HepG2 (cell line): Measurements from ENCODE around the gene ELL3. TPM values are rescaled to one million over a fixed set of nuclear protein-coding genes. Genes with fewer than 3 reads are reported as not detected.
"Not testable (repeated sequence)": the region's sequence is repeated elsewhere in the genome, so short reads cannot be mapped to it uniquely, and the experiment has no call there.

Source experiments
- ATAC-seq: fragments of 200-7000 bp; cut with Tn5 transposase; 3 replicates; pipeline ENCODE4 v1.9.1; 2020; ENCODE audit warnings: mild to moderate bottlenecking, moderate library complexity
- BruUV-seq: library from RNA; stranded (reverse); fragments of 400-500 nt; replicated peaks from 2 replicates; lab custom pipeline; 2021; lab: Mats Ljungman, UMichigan
- CTCF ChIA-PET: fragments of 300-600 bp; formaldehyde crosslinking; extraction: SDS; loops from one replicate; lab custom pipeline; 2021; ENCODE audit warnings: low total read pairs, inconsistent platforms, low intra/inter-chr PET ratio; lab: Yijun Ruan, JAX
- POLR2A ChIA-PET: fragments of 350-600 bp; sonication (Branson Sonifier 250); formaldehyde crosslinking; loops from one replicate; lab custom pipeline; 2020; ENCODE audit warnings: antibody characterized with exemption, inconsistent platforms; lab: Yijun Ruan, JAX
- DNase-seq: peaks from one replicate; pipeline ENCODE4 v3.0.0-alpha.2; 2015; ENCODE audit warnings: low spot score
- FAIRE-seq: peaks from 3 replicates; lab custom pipeline; 2011; peaks lifted over from hg19 to GRCh38; lab: Jason Lieb, UNC
- H2AFZ ChIP-seq: one replicate; pipeline ENCODE4 v1.6.1; 2011; ENCODE audit warnings: low read length, inconsistent platforms
- H3K27ac ChIP-seq: fragments of 300-600 bp; 3 replicates; pipeline ENCODE4 v1.8.0; 2011; ENCODE audit warnings: mixed run types, mild to moderate bottlenecking, mixed read lengths, low read length, inconsistent platforms; ENCODE audit not compliant: insufficient read depth; ENCODE audit errors: extremely low read length
- H3K27me3 ChIP-seq, 2 experiments: fragments of 200-600 bp in 1 of 2; 2 replicates in 1 of 2; 3 replicates in 1 of 2; pipeline versions ENCODE4 v1.6.0 to v1.8.0; 2011; ENCODE audit warnings: low read length in 2 of 2, mild to moderate bottlenecking in 2 of 2, moderate library complexity in 2 of 2, inconsistent platforms in 1 of 2; ENCODE audit not compliant: insufficient read depth in 2 of 2, control insufficient read depth in 1 of 2
- H3K36me3 ChIP-seq, 2 experiments: fragments of 200-600 bp in 1 of 2; replicated peaks in 1 of 2; 2 replicates in 1 of 2; 3 replicates in 1 of 2; pipeline versions ENCODE4 v1.5.1 to v1.8.0; 2011; ENCODE audit warnings: low read length in 2 of 2, inconsistent platforms in 1 of 2; ENCODE audit not compliant: insufficient read depth in 2 of 2, control insufficient read depth in 1 of 2
- H3K4me1 ChIP-seq: 2 replicates; pipeline ENCODE4 v1.5.1; 2012; ENCODE audit warnings: low read length, inconsistent platforms; ENCODE audit not compliant: insufficient read depth
- H3K4me2 ChIP-seq: 2 replicates; pipeline ENCODE4 v1.6.0; 2011; ENCODE audit warnings: low read depth, low read length, inconsistent platforms
- H3K4me3 ChIP-seq, 3 experiments: fragments of 200-600 bp in 1 of 3; sonication (generic), shearing (Covaris generic) in 1 of 3; replicated peaks in 1 of 3; 2 replicates each; pipeline ENCODE4 v1.5.1; 2011 to 2016; ENCODE audit warnings: low read length in 3 of 3, inconsistent platforms in 2 of 3, low read depth in 2 of 3, mild to moderate bottlenecking in 2 of 3, control low read depth in 1 of 3, mixed read lengths in 1 of 3; ENCODE audit not compliant: insufficient read depth in 1 of 3
- H3K79me2 ChIP-seq: one replicate; pipeline ENCODE4 v1.6.1; 2011; ENCODE audit warnings: low read length, inconsistent platforms; ENCODE audit not compliant: insufficient read depth
- H3K9ac ChIP-seq: 2 replicates; pipeline ENCODE4 v1.6.0; 2011; ENCODE audit warnings: mild to moderate bottlenecking, low read depth, low read length, inconsistent platforms; ENCODE audit not compliant: insufficient read depth
- H3K9me3 ChIP-seq: 2 replicates; pipeline ENCODE4 v1.5.1; 2012; ENCODE audit warnings: mild to moderate bottlenecking, low read length
- H4K20me1 ChIP-seq: 2 replicates; pipeline ENCODE4 v1.6.0; 2011; ENCODE audit warnings: inconsistent platforms, mild to moderate bottlenecking, low read length, moderate library complexity; ENCODE audit not compliant: insufficient read depth
- FOSL1 ChIP-seq: sonication (generic); formaldehyde crosslinking; IDR thresholded peaks from 2 replicates; pipeline ENCODE4 v1.9.0; 2021; ENCODE audit warnings: missing genetic modification reagents, borderline replicate concordance
- MBD4 ChIP-seq: IDR thresholded peaks from 2 replicates; pipeline ENCODE4 v1.6.1; 2012; ENCODE audit warnings: low read length, inconsistent platforms, borderline replicate concordance
- MXI1 ChIP-seq: IDR thresholded peaks from 3 replicates; pipeline ENCODE4 v1.6.1; 2012; ENCODE audit warnings: low read depth, low read length, inconsistent platforms, borderline replicate concordance
- MYNN ChIP-seq: sonication (generic); formaldehyde crosslinking; IDR thresholded peaks from 2 replicates; pipeline ENCODE4 v1.4.0; 2020; ENCODE audit warnings: mild to moderate bottlenecking, low read depth, missing genetic modification reagents
- NONO ChIP-seq, 2 experiments: fragments of 450-650 bp in 1 of 2; sonication (generic) in 1 of 2; formaldehyde crosslinking in 1 of 2; IDR thresholded peaks in 1 of 2; conservative IDR thresholded peaks in 1 of 2; 2 replicates each; pipeline versions ENCODE4 v1.6.1 to v1.8.0; 2017 to 2022; ENCODE audit warnings: mild to moderate bottlenecking in 1 of 2, missing genetic modification reagents in 1 of 2, moderate library complexity in 1 of 2
- SOX6 ChIP-seq, 2 experiments: fragments of 450-650 bp in 1 of 2; sonication (generic) in 1 of 2; formaldehyde crosslinking in 1 of 2; IDR thresholded peaks; 2 replicates each; pipeline versions ENCODE4 v1.4.0 to v1.6.1; 2017 to 2020; ENCODE audit warnings: antibody characterized with exemption in 1 of 2, mild to moderate bottlenecking in 1 of 2, missing genetic modification reagents in 1 of 2
- ZMYM4 ChIP-seq: sonication (generic); formaldehyde crosslinking; IDR thresholded peaks from 2 replicates; pipeline ENCODE4 v1.8.1; 2023; ENCODE audit warnings: mild to moderate bottlenecking, missing genetic modification reagents
- WGBS: methylation state at CpG from one replicate; pipeline ENCODE4 v1.1.6; 2017; ENCODE audit warnings: low lambda C conversion rate; 5-methylcytosine and 5-hydroxymethylcytosine counted together
- in situ Hi-C: cut with HindIII; loops from 2 replicates; pipeline ENCODE4 v1.10.0; 2017; ENCODE audit warnings: low pct_unique_long_range_greater_than_20kb; ENCODE audit not compliant: extremely low pct_ligation_motif_present
- intact Hi-C: fragments of 100-400 bp; cut with micrococcal nuclease; formaldehyde crosslinking; loops from one replicate; pipeline ENCODE4 v1.10.0; 2022; ENCODE audit not compliant: unreplicated experiment
- polyA plus RNA-seq, 8 experiments: library from polyadenylated mRNA; depleted of rRNA in 3 of 8; stranded (reverse) in 7 of 8; unstranded in 1 of 8; fragments of >200 nt; fragmentation: Illumina TruSeq in 4 of 8; extraction: Trizol in 4 of 8; gene quantifications; 2 replicates each; pipeline versions ENCODE4 v1.2.1 to v1.2.3, GENCODE V29; 2011 to 2016; ENCODE audit warnings: low read depth in 4 of 8, missing spikeins in 1 of 8, mixed read lengths in 1 of 8; ENCODE audit not compliant: insufficient read depth in 1 of 8
- total RNA-seq, 5 experiments: library from RNA; depleted of rRNA; stranded (reverse); fragments of >200 nt; fragmentation: Illumina TruSeq; extraction: Trizol; gene quantifications; 2 replicates each; pipeline ENCODE4 v1.2.3, GENCODE V29; 2016; ENCODE audit warnings: low read depth in 1 of 5
- TF ChIP-seq, protein P1 (sequence below): sonication (generic); formaldehyde crosslinking; IDR thresholded peaks from 2 replicates; pipeline ENCODE4 v1.8.0; 2022; ENCODE audit warnings: mild to moderate bottlenecking, missing genetic modification reagents, moderate library complexity
- TF ChIP-seq, protein P2 (sequence below): IDR thresholded peaks from 2 replicates; pipeline ENCODE4 v1.6.1; 2018; ENCODE audit warnings: missing genetic modification reagents, mild to moderate bottlenecking, missing compliant biosample characterization

ELL3 gene
- total and polyA plus RNA-seq, 2 of the 13 experiments (the other 11 are each of a cell fraction or from before 2014, with no cell fraction given): 6.1 to 8.8 TPM

DNA sequence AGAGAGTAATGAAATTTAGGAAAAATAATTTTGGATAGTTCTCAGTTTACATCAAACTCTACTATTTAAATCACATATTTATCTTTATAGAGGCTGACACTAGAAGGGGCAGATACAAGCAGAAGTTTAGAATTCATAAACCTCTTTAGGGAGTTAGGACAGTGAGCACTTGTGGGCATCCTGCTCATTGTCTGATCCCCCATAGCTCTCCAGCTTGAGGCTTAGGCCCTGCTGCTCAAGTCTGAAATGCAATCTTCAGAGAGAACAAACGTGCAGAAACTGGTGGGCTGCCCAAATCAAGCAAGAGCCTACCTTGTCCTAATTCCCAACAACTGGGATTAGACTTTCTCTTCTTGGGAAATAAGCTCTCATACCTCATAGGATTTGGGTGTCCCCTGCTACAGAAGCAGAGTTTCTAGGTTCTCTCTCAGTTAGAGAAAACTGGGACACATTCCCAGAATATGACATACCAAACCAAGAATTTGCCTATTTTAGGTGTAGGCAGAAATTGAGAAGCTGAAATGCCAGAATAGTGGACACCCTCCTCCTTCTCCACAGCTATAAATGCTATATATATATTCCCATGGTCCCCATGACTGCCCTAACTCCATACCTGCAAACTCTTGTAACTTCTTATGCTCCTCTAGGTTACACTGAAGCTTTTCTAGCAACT lies 48.6 kb downstream of the ELL3 start:
- POLR2A ChIA-PET, DNase-seq, H3K4me3 ChIP-seq, in situ Hi-C loops, H3K9me3 ChIP-seq, H4K20me1 ChIP-seq, H3K27ac ChIP-seq, H3K4me1 ChIP-seq, H3K36me3 ChIP-seq, intact Hi-C loops, H3K27me3 ChIP-seq, H3K9ac ChIP-seq, H3K79me2 ChIP-seq, FAIRE-seq, H3K4me2 ChIP-seq, H2AFZ ChIP-seq, ATAC-seq, BruUV-seq, CTCF ChIA-PET: not testable (repeated sequence)
- 14% methylated on average over 1 of the region's 1 CpG for WGBS

DNA sequence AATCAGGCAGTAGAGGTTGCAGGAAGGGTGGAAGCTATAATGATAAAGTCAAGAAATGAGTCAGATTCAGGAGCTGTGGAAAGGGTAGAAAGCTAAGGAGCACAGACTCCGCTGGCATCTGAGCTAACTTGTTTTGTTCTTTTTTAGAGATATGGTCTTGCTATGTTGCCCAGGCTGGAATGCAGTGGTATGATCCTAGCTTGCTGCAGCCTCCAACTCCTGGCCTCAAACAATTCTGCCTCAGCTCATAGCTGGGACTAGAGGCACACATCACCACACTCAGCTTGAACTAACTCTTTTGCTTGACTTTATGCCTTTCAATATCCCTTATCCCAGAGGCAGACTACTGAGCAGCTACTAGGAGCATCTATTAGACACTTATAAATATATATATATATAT lies 50.5 kb downstream of the ELL3 start:
- 80% methylated on average over 1 of the region's 1 CpG for WGBS
- H3K27ac ChIP-seq, CTCF ChIA-PET, BruUV-seq, H3K9me3 ChIP-seq, H4K20me1 ChIP-seq, in situ Hi-C loops, H3K4me1 ChIP-seq, H3K4me2 ChIP-seq, FAIRE-seq, DNase-seq, ATAC-seq, H3K27me3 ChIP-seq, H2AFZ ChIP-seq, intact Hi-C loops, H3K36me3 ChIP-seq, H3K9ac ChIP-seq, H3K79me2 ChIP-seq, H3K4me3 ChIP-seq, POLR2A ChIA-PET: not testable (repeated sequence)

DNA sequence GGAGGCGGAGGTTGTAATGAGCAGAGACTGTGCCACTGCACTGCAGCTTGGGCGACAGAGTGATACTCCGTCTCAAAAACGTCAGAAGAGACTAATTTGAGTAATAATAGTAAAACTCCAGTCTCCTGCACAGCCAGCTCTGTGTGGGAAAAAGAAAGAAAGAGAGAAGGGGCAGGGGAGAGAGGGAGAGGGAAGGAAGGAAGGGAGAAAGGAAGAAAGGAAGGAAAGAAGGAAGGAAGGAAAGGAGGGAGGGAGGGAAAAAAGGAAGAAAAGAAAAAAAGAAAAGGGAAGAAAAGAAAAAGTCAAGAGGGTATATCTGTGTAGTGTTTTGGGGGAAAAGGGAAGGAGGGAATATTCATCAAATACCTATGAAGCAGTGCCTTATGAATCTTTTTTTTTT lies 53.6 kb downstream of the ELL3 start:
- in situ Hi-C loops (no loop called here), intact Hi-C loops (no loop called here)
- no peak overlapping the region for H2AFZ ChIP-seq
- ChIA-PET CTCF (no interaction called here), POLR2A (interaction anchor here (1.7 kb wide), 1 partner anchor 23 kb away, joined by 4 read pairs; the partner anchor contains the start of gene PDIA3)
- no peak overlapping the region for H3K4me3 ChIP-seq
- peaks cover 5% of the 10 kb centered on the region for H3K4me1 ChIP-seq
- no peak overlapping the region for H3K27ac ChIP-seq
- ATAC-seq (no peak), DNase-seq (no peak), FAIRE-seq (no peak)
- H3K9ac ChIP-seq: no peak overlapping the region
- no peaks in the 10 kb centered on the region for H3K36me3 ChIP-seq
- BruUV-seq: no TSS peak
- no peaks in the 10 kb centered on the region for H4K20me1 ChIP-seq
- no peaks in the 10 kb centered on the region for H3K9me3 ChIP-seq
- no peaks in the 10 kb centered on the region for H3K79me2 ChIP-seq
- no peak overlapping the region for H3K4me2 ChIP-seq
- WGBS: 58% methylated on average over 4 of the region's 4 CpGs
- H3K27me3 ChIP-seq: no peaks in the 10 kb centered on the region
- TF ChIP-seq SOX6 (IDR thresholded peaks at IDR 0.05) (no peak), SOX6 (CRISPR knock-in tag; IDR thresholded peaks at IDR 0.05) (no peak), FOSL1 (CRISPR knock-in tag) (no peak), MBD4 (no peak), NONO (IDR thresholded peaks at IDR 0.05) (no peak), NONO (CRISPR knock-in tag; conservative IDR thresholded peaks at IDR 0.05) (no peak), ZMYM4 (CRISPR knock-in tag) (no peak), MYNN (CRISPR knock-in tag) (no peak), MXI1 (no peak)
- TF ChIP-seq, protein P1, sequence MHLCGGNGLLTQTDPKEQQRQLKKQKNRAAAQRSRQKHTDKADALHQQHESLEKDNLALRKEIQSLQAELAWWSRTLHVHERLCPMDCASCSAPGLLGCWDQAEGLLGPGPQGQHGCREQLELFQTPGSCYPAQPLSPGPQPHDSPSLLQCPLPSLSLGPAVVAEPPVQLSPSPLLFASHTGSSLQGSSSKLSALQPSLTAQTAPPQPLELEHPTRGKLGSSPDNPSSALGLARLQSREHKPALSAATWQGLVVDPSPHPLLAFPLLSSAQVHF: no peak
- TF ChIP-seq, protein P2, sequence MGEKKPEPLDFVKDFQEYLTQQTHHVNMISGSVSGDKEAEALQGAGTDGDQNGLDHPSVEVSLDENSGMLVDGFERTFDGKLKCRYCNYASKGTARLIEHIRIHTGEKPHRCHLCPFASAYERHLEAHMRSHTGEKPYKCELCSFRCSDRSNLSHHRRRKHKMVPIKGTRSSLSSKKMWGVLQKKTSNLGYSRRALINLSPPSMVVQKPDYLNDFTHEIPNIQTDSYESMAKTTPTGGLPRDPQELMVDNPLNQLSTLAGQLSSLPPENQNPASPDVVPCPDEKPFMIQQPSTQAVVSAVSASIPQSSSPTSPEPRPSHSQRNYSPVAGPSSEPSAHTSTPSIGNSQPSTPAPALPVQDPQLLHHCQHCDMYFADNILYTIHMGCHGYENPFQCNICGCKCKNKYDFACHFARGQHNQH: no peak
